ENCODE results near the gene BLOC1S1.

The BLOC1S1 gene

DNA sequence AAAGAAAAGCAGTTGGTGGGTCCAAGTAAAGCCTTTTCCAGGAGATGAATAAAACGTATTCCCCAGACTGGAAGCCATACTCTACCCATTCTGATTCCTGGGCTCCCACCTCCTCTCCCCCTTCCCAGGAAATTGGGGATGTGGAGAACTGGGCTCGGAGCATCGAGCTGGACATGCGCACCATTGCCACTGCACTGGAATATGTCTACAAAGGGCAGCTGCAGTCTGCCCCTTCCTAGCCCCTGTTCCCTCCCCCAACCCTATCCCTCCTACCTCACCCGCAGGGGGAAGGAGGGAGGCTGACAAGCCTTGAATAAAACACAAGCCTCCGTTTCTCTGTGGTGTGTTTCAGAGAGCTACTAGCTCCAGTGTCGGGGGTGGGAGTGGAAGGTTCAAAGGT lies 3.5 kb downstream of the BLOC1S1 start:
- TF ChIP-seq, protein P1, sequence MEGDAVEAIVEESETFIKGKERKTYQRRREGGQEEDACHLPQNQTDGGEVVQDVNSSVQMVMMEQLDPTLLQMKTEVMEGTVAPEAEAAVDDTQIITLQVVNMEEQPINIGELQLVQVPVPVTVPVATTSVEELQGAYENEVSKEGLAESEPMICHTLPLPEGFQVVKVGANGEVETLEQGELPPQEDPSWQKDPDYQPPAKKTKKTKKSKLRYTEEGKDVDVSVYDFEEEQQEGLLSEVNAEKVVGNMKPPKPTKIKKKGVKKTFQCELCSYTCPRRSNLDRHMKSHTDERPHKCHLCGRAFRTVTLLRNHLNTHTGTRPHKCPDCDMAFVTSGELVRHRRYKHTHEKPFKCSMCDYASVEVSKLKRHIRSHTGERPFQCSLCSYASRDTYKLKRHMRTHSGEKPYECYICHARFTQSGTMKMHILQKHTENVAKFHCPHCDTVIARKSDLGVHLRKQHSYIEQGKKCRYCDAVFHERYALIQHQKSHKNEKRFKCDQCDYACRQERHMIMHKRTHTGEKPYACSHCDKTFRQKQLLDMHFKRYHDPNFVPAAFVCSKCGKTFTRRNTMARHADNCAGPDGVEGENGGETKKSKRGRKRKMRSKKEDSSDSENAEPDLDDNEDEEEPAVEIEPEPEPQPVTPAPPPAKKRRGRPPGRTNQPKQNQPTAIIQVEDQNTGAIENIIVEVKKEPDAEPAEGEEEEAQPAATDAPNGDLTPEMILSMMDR (IDR thresholded peaks at IDR 0.05), result no peak
- no peak for TF ChIP-seq ZFX (IDR thresholded peaks at IDR 0.05; ENCODE audit: borderline replicate concordance)
- peak overlapping the region; percentile 99 for H3K27ac ChIP-seq

DNA sequence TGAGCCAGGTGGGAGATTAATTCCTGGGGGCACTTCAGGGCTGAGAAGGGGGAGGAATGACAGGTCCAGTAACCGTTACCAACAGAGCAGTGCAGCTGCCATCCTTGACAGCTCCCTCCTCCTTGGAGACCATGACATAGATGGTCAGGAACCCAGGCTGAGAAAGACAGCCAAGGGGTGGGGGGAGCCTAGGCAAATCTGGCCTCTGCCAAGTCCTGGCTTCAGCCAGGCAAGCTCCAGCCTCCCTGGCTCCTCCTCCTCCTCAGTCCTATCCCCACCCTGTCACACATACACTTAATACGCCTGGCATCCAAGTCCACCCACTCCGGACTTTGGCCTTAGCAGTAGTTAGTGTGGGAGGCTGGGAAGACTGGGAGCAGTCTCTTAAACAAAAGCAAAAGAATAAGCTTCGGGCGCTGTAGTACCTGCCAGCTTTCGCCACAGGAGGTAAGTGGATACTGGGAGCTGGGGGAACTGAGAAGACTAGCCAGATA lies 4.3 kb downstream of the BLOC1S1 start, which contains the start of gene RDH5:
RDH5 (plus strand) TSS at position 323 of the 494 bp plus-strand sequence. CDS start 792 bp downstream, outside the sequence.
- no peak for TF ChIP-seq ZFX (IDR thresholded peaks at IDR 0.05; ENCODE audit: borderline replicate concordance)
- TF ChIP-seq, protein P1 (IDR thresholded peaks at IDR 0.05), result no peak
- H3K27ac ChIP-seq, result peak within 1 kb of the TSS; percentile 99

DNA sequence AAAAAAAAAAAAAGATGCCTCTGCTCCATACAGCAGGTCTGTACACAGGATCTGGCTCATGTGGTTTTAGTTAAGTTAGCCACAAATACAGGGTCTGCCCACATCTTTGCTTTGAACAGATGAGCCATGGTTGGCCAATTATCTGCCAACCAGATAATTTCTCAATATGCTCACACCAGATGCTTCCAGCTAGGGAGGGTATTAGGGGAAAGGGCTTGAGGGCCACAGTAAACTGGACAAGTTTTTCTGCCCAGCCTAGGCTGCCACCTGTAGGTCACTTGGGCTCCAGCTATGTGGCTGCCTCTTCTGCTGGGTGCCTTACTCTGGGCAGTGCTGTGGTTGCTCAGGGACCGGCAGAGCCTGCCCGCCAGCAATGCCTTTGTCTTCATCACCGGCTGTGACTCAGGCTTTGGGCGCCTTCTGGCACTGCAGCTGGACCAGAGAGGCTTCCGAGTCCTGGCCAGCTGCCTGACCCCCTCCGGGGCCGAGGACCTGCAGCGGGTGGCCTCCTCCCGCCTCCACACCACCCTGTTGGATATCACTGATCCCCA lies 5.1 kb downstream of the BLOC1S1 start:
- H3K27ac ChIP-seq, result peak overlapping the region; percentile 99

DNA sequence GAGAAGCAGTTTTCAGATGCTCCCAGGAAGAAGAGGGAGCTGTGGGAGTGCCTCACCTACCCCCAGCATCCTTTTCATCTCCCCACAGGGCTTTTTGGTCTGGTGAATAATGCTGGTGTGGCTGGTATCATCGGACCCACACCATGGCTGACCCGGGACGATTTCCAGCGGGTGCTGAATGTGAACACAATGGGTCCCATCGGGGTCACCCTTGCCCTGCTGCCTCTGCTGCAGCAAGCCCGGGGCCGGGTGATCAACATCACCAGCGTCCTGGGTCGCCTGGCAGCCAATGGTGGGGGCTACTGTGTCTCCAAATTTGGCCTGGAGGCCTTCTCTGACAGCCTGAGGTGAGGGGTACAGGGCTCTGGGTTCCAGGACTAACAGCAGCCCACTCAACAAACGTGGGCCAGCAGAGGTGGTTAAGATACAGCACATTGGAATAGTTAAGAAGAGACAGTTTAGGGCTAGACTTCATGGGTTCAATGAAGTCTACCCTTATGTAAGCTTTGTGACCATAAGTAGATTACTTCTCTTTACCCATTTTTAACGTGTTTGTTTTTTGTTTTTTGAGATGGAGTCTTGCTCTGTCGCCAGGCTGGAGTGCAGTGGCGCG lies 5.9 kb downstream of the BLOC1S1 start:
- TF ChIP-seq, protein P1 (IDR thresholded peaks at IDR 0.05), result no peak
- TF ChIP-seq ZFX (IDR thresholded peaks at IDR 0.05; ENCODE audit: borderline replicate concordance), result no peak
- peak overlapping the region; percentile 99 for H3K27ac ChIP-seq

More for the DNA sequence above, 5.1 kb downstream of the BLOC1S1 start:
- TF ChIP-seq, protein P1 (IDR thresholded peaks at IDR 0.05), result peak; percentile 89
- no peak for TF ChIP-seq ZFX (IDR thresholded peaks at IDR 0.05; ENCODE audit: borderline replicate concordance)

DNA sequence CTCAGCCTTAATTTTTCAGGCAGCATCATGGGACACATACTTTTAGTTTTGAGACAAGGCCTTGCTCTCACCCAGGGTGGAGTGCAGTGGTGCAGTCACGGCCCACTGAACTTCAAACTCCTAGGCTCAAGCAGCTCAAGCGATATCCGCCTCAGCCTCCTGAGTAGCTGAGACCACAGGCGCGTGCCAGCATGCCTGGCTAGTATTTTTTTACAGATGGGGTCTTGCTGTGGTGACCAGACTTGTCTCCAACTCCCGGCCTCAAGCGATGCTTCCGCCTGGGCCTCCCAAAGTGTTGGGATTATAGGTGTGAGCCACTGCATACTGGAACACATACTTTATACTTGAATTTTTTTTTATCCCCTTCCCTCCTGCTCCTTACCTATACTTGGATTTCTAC lies 7.1 kb downstream of the BLOC1S1 start:
- peak overlapping the region; percentile 99 for H3K27ac ChIP-seq
- TF ChIP-seq, protein P1 (IDR thresholded peaks at IDR 0.05), result no peak
- TF ChIP-seq ZFX (IDR thresholded peaks at IDR 0.05; ENCODE audit: borderline replicate concordance), result no peak

DNA sequence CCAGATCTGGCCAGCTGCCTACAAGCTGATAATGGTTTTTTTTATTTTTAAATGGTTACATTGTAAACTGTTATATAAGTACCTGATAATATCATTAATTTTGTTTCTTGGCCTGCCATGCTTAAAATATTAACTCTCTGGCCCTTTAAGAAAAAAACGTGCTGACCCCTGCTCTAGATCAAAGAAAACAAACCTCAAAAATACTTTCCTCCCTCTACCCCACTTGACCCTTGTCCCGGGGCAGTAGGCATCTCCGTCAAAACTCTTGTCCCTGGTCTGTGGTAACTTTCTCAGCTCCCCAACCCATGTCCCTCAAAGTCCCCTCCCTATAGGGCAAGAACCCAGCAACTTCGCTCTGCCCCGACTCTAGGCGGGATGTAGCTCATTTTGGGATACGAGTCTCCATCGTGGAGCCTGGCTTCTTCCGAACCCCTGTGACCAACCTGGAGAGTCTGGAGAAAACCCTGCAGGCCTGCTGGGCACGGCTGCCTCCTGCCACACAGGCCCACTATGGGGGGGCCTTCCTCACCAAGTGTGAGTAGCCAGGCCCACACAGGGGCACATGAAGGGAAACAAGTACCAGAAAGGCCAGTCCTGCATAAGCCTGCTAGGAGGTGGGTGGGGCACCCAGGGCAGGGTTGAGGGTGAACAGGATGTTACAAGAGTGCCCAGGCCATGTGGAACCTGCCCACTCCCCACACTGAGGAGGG lies 7.8 kb downstream of the BLOC1S1 start:
- no peak for TF ChIP-seq ZFX (IDR thresholded peaks at IDR 0.05; ENCODE audit: borderline replicate concordance)
- TF ChIP-seq, protein P1 (IDR thresholded peaks at IDR 0.05), result no peak
- peak overlapping the region; percentile 99 for H3K27ac ChIP-seq
